ENCODE measurements around the gene GABARAP. TPM values are rescaled to one million over a fixed set of nuclear protein-coding genes. Genes with fewer than 3 reads are reported as not detected.

GABARAP gene
- total RNA-seq, 1 donor from 2014 or later: 908 TPM

DNA sequence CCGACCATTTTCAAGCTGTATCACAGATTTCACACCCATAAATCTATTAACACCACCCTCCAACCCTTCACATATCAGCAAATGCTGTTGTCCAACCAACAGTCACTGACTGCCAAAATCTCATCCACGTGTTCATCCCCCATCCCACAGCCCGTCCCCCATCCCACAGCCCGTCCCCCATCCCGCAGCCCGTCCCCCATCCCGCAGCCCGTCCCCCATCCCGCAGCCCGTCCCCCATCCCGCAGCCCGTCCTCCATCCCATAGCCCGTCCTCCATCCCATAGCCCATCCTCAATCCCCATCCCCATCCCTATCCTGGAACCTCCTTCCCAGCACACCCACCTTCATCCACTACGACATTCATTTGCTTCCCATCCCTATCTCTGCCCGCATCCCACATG, 36.7 kb downstream of the GABARAP start:
- Mint-ChIP-seq H3K27ac (ENCODE audit: unreplicated experiment) (peak overlapping the region; percentile 98), H3K4me3 (ENCODE audit: unreplicated experiment) (peak overlapping the region; percentile 85), H3K27me3 (ENCODE audit: unreplicated experiment) (peaks cover 24% of the 10 kb centered on the region), H3K36me3 (ENCODE audit: unreplicated experiment) (no peaks in the 10 kb centered on the region), H3K9me3 (ENCODE audit: unreplicated experiment) (peaks cover 17% of the 10 kb centered on the region), H3K4me1 (ENCODE audit: low read depth, unreplicated experiment) (peaks cover 40% of the 10 kb centered on the region)
- TF ChIP-seq, protein P1, sequence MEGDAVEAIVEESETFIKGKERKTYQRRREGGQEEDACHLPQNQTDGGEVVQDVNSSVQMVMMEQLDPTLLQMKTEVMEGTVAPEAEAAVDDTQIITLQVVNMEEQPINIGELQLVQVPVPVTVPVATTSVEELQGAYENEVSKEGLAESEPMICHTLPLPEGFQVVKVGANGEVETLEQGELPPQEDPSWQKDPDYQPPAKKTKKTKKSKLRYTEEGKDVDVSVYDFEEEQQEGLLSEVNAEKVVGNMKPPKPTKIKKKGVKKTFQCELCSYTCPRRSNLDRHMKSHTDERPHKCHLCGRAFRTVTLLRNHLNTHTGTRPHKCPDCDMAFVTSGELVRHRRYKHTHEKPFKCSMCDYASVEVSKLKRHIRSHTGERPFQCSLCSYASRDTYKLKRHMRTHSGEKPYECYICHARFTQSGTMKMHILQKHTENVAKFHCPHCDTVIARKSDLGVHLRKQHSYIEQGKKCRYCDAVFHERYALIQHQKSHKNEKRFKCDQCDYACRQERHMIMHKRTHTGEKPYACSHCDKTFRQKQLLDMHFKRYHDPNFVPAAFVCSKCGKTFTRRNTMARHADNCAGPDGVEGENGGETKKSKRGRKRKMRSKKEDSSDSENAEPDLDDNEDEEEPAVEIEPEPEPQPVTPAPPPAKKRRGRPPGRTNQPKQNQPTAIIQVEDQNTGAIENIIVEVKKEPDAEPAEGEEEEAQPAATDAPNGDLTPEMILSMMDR (IDR thresholded peaks at IDR 0.05; ENCODE audit: partially characterized antibody, unreplicated experiment): no peak
- DNase-seq: no peak

- H3K4me3 Mint-ChIP-seq (ENCODE audit: unreplicated experiment): peak overlapping the region; percentile 85
Observed at GRCh38 chr17:7204828-7205461, 37.3 kb downstream of the GABARAP start.

DNA sequence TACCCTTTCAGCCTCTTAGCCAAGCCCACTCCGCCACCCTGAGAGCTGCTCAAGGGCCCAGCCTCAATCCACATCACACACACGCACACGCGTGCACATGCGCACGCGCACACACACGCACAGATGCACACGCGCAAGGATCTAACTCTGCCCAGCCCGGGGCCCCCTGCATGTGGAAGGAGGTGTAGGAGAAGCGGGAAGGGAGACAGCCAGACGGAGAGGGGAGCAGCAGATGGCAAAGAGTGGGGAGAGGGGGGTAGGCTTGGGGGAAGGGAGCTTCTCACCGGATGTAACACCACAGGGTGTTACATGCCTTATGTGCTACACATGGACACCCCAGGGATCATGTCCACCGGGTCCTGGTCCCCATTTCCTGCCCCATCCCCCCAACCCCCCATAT, 37.9 kb downstream of the GABARAP start:
- H3K27me3 Mint-ChIP-seq (ENCODE audit: unreplicated experiment): peaks cover 21% of the 10 kb centered on the region
- peak overlapping the region; percentile 98 for H3K27ac Mint-ChIP-seq (ENCODE audit: unreplicated experiment)
- TF ChIP-seq, protein P1 (IDR thresholded peaks at IDR 0.05; ENCODE audit: partially characterized antibody, unreplicated experiment): no peak
- H3K9me3 Mint-ChIP-seq (ENCODE audit: unreplicated experiment): peaks cover 17% of the 10 kb centered on the region
- H3K36me3 Mint-ChIP-seq (ENCODE audit: unreplicated experiment): no peaks in the 10 kb centered on the region
- peak overlapping the region; percentile 85 for H3K4me3 Mint-ChIP-seq (ENCODE audit: unreplicated experiment)
- H3K4me1 Mint-ChIP-seq (ENCODE audit: low read depth, unreplicated experiment): peaks cover 40% of the 10 kb centered on the region
- peak; percentile 73 for DNase-seq

More at GRCh38 chr17:7204828-7205461, 37.3 kb downstream of the GABARAP start:
- TF ChIP-seq, protein P1 (IDR thresholded peaks at IDR 0.05; ENCODE audit: partially characterized antibody, unreplicated experiment): no peak
- peak; percentile 98 for DNase-seq
- peak overlapping the region; percentile 98 for H3K27ac Mint-ChIP-seq (ENCODE audit: unreplicated experiment)
- peaks cover 40% of the 10 kb centered on the region for H3K4me1 Mint-ChIP-seq (ENCODE audit: low read depth, unreplicated experiment)
- peaks cover 23% of the 10 kb centered on the region for H3K27me3 Mint-ChIP-seq (ENCODE audit: unreplicated experiment)
- no peaks in the 10 kb centered on the region for H3K36me3 Mint-ChIP-seq (ENCODE audit: unreplicated experiment)
- peaks cover 17% of the 10 kb centered on the region for H3K9me3 Mint-ChIP-seq (ENCODE audit: unreplicated experiment)

DNA sequence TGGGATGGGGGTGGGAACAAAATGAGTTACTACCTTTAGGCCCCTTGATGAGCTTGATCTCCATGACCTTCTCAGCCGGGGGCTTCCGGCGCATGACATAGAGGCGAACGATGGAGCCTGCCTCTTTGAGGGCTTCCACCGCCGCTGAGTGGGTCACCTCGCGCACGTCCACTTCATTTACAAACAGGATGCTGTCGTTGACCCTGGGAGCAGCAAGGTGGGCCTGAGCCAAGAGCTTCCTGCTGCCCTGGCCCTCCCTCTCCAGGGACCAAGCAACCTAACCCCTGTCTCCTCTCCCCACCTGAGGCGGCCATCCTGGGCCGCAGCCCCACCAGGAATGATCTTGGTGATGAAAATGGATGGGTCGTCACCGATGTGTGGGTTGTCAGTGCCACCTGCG, 38.9 kb downstream of the GABARAP start:
- TF ChIP-seq, protein P1 (IDR thresholded peaks at IDR 0.05; ENCODE audit: partially characterized antibody, unreplicated experiment): no peak
- peaks cover 34% of the 10 kb centered on the region for H3K4me1 Mint-ChIP-seq (ENCODE audit: low read depth, unreplicated experiment)
- no peaks in the 10 kb centered on the region for H3K36me3 Mint-ChIP-seq (ENCODE audit: unreplicated experiment)
- peaks cover 17% of the 10 kb centered on the region for H3K9me3 Mint-ChIP-seq (ENCODE audit: unreplicated experiment)
- DNase-seq: no peak
- peaks cover 21% of the 10 kb centered on the region for H3K27me3 Mint-ChIP-seq (ENCODE audit: unreplicated experiment)
- H3K27ac Mint-ChIP-seq (ENCODE audit: unreplicated experiment): peak overlapping the region; percentile 98
- H3K4me3 Mint-ChIP-seq (ENCODE audit: unreplicated experiment): peak overlapping the region; percentile 85

DNA sequence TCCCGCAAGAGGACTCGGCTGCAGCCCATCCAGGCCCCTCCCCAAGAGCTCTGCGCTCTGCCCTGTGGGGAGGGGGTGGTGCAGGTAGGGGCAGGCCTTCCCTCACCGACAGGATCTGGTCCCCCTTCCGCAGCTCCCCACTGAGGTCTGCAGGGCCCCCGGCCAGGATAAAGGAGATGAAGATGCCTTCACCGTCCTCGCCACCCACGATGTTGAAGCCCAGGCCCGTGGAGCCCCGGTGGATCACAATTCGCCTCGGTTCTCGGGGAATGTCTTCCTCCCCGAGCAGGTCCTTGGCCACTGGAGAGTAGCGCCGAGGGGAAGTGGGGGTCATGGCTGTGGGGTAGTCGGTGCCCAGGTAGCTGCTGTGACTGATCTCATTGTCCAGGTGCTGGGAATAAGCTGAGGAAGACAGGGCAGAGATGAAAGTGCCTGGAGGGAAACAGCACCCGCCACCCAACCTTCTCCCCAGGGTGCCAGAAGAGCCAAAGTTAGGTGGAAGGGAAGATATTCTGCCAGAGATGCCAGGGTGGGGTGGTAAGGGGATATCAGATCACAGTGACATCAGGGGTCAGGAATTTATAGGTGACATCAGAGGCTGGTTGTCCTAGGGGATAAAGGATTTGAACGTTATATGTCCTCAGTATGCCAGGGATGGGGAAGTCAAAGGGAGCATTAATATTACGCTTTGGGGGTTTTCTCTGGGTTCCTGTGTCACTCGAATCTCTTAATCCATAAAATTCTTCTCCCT, 45.4 kb downstream of the GABARAP start:
- peaks cover 10% of the 10 kb centered on the region for H3K9me3 Mint-ChIP-seq (ENCODE audit: unreplicated experiment)
- H3K4me3 Mint-ChIP-seq (ENCODE audit: unreplicated experiment): no peak overlapping the region
- H3K4me1 Mint-ChIP-seq (ENCODE audit: low read depth, unreplicated experiment): peaks cover 30% of the 10 kb centered on the region
- TF ChIP-seq, protein P1 (IDR thresholded peaks at IDR 0.05; ENCODE audit: partially characterized antibody, unreplicated experiment): no peak
- DNase-seq: no peak
- H3K27ac Mint-ChIP-seq (ENCODE audit: unreplicated experiment): no peak overlapping the region
- H3K36me3 Mint-ChIP-seq (ENCODE audit: unreplicated experiment): no peaks in the 10 kb centered on the region
- peaks cover 12% of the 10 kb centered on the region for H3K27me3 Mint-ChIP-seq (ENCODE audit: unreplicated experiment)

All from glutamatergic neuron (in vitro differentiated cells).